Activated CD4-positive, alpha-beta T cell treated with anti-CD3 and anti-CD28 coated beads for 4 hours (primary cell): ENCODE data around the gene NDUFB8.
"Not testable (repeated sequence)": the region's sequence is repeated elsewhere in the genome, so short reads cannot be mapped to it uniquely, and the experiment has no call there.

Experiments
- DNase-seq, 2 donors: peaks; one replicate each; pipeline ENCODE4 v3.0.0-alpha.2; 2020

NDUFB8 gene

DNA sequence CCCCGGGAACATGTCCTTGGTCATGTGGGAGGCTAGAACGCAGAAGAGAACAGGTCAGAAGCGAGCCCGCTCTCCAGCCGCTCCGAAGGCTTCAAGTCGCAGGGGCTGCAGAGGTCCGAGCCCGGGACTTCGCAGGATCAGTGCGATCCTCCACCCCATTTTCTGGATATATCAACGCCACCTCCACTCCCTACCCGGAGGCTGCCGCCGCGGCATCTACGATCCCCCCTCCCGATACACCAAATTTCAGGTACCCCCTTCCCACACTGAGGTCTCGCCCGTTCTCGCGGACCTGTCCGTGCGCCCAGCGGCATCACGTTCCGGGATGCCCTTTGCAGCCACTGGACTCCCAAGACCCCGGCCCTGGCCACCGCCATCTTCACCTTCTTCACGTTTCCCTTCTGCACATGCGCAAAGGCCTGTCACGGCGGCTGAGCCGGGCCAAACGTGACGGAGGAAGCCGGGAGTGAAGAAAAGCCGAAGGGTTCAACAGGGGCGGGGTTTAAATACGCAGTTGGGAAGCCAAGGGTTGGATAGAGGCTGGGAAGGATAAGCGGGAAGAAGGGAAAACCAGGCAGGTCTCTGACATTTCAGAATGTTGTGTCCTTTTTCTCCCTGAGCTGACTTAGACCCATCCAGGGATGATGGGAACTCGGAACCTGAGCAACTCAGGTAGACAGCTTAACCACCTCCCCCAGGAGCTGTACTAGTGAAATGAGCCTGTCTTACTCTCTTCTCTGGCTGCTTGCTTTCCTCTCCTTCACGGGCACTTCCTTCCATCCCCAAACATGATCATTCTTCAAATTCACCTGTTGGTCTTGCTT is at the start of gene NDUFB8:
NDUFB8 (minus strand) TSS at position 397 of the 824 bp plus-strand sequence; CDS start at position 377, 20 bp downstream.
- peak; percentile 88 to 89 for DNase-seq

- DNase-seq, result no peak
These were observed 46.6 kb upstream of the NDUFB8 start for GRCh38 chr10:100576282-100576635.

- DNase-seq, result no peak
These were observed 46.1 kb upstream of the NDUFB8 start for GRCh38 chr10:100575585-100576281.

- not testable (repeated sequence) for DNase-seq
These were observed 45.5 kb upstream of the NDUFB8 start for GRCh38 chr10:100575146-100575545.

GRCh38 chr10:100571084-100571856 is 41.6 kb upstream of the NDUFB8 start:
- DNase-seq, result no peak

GRCh38 chr10:100570506-100570905 is 40.8 kb upstream of the NDUFB8 start:
- DNase-seq, result no peak

DNA sequence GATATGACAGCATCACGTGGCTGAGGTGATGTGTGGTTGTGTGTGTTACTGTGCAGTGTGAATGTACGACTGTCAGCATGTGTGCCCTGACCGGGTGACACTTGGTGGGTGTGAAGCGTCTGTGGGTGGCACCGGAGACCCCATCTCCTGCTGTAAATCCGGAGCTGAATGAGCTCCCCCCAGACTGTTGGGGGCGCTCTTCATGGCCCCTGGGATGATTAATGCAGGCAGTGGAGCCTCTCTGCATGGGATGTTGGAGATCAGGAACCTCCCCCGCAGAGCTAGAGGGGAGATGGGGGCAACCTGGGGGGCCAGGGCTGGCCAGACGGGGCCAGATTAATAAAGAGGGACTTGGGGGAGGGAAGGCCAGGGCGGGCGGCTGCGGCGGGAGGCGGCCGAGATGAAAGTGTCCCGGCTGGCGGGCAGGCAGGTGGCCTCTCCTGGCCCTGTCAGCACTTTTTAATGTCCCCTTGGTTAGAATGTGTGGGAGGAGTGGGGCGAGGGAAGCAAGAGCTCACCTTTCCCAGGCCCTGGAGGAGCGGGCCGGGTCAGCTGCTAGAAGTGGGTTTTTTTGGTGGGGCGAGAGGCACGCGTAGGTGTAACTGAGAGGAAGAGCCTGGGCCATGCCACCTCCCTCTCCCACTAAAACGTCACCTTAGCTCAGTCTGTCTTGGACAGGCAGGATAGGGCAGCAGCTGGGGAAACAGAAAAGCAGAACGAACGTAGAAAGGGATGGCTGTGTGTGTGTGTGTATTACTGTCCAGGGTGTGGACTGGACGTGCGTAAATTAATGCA is 40.2 kb upstream of the NDUFB8 start:
- no peak for DNase-seq

- DNase-seq, result no peak
These were observed 39.2 kb upstream of the NDUFB8 start for GRCh38 chr10:100568912-100569311.

- no peak for DNase-seq
These were observed 38.2 kb upstream of the NDUFB8 start for GRCh38 chr10:100567826-100568225.

DNA sequence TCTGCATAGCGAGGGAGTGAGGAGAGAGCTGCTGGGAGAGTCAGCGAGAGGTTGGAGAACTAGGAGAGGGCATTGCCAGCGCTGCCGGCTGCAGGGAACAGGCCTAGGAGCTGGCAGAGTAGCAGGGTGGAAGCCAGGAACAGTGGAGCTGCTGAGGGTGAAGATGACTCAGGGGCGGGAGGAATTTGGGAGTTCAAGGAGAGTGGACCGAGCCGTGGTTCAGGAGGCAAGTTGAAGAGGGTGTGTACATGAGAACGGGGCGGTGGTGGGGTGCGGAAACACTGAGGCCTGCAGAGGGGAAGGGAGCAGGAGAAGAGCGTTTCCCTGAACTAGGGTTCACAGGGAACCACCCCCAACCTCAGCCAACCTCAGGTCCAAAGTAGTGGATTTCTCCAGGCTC is 37.6 kb upstream of the NDUFB8 start:
- DNase-seq, result no peak

DNA sequence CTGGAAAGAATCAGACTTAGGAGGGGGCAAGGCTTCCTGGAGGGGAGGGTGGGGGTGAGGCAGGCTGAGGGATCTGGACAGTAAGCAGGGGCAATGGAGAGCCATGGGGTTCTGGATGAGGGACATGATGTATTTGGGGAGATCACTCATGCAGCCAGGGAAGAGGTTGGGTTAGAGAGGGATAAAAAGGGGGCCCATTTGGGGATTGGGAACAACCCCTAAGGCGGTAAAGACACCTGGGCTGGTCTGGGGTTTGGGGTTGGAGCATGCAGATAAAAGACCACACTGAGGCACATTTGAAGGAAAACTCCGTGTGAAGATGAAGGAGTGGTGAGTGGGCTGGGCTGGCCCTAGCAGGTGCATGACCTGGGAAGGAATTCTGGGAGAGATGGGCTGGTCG is 36.9 kb upstream of the NDUFB8 start:
- no peak for DNase-seq

- DNase-seq, result no peak
These were observed 35.7 kb upstream of the NDUFB8 start for GRCh38 chr10:100565206-100565985.

GRCh38 chr10:100562008-100562672 is 32.5 kb upstream of the NDUFB8 start:
- DNase-seq, result peak; percentile 75 to 77

GRCh38 chr10:100561005-100561404 is 31.3 kb upstream of the NDUFB8 start:
- DNase-seq, result no peak

DNA sequence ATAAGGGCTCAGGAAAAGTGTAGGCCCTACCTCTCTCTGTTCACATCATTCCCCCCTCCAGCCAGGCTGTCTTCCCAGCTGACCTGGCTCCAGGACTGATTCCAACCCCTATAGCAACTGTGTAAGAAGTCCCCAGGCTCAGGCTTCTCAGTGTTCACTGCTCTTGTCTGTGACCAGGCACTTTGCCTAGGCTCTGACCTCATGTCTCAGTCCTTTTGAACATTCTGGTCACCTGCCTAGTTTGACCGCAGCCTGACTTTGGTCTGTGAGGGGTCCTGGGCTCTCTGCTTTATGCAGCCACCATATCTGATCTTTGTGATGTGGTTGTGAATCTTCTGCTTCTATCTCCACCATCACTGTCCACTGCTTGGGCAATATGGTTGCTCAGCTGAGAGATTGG is 30.6 kb upstream of the NDUFB8 start:
- DNase-seq, result no peak

DNA sequence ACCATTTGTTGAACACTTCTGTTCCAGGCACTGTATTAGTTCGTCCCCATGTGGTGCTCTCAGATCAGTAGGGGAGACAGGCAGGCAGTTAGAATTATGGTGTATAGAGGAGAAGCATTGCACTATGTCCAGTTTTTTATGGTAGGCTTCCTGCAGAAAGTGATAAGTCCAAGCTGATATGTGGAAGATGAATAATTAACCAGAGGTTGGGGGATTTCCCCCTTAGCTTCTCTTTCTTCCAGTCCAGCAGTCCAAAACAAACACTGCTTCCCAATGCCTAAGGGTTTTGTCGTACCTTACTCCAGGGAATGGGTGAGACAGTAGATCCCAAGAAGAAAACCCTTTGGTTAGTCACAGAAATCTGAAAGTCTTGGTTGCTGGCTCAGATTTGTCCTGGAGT is 25.2 kb upstream of the NDUFB8 start:
- DNase-seq, result no peak

DNA sequence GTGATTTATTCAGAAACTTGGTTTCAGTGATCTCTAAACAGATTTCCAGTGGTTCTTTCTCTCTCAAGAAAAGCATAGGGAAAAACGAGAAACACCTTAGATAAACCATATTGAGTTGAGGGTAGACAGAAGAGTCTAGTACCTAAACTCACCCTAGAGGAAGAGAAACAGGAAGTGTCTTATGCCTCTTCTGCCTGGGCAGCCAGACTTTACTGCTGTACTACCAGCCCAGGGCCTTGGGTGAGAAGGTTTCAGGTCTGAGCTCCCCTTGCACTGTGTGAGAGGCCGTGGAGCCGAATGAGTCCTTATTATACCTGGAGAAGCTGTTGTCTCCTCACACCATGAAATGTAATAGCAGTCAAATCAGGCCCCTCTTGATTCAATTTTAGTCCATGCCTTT is 24.3 kb upstream of the NDUFB8 start:
- no peak for DNase-seq

- DNase-seq, result no peak
These were observed 22.1 kb upstream of the NDUFB8 start for GRCh38 chr10:100551738-100552137.

DNA sequence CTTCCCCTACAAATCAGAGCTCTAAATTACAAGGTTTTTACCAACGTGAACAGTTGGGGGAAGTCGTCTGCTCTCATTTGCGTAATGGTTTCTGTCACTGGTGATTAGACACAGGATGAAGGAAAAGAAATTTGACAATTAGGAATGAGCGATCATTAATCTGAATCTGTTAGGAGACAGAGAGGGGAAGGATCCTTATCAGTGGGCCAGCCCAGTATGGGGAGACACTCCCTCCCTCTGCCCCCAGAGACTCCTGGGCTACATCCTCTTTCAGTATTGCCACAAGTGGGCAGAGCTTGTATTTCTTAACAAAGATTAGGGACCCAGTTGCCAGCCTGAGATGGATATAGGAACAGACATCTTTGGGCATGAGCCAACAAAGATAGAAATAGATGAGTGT is 21.5 kb upstream of the NDUFB8 start:
- no peak for DNase-seq

DNA sequence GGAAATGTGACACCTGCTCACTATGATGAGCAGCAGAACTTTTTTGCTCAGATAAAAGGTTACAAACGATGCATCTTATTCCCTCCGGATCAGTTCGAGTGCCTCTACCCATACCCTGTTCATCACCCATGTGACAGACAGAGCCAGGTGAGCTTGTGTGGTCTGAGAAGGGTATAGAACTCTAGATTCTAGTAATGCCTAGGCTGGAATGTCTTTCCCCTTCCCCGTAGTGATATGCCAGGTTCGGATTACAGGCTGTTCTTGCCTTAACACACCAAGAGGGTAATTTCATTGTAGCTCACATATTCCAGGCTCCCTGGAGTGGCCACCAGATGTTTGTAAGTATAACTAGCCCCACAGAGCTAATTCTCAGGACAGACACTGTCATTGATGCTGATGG is 15.3 kb upstream of the NDUFB8 start:
- DNase-seq, result no peak

- DNase-seq, result no peak
These were observed 7.8 kb upstream of the NDUFB8 start for GRCh38 chr10:100537475-100537874.
